Measurements from ENCODE around the gene MORC1.
A peak's percentile ranks its signal among the peaks of the same experiment; 100 is the strongest.

GRCh38 chr3:109081746-109082510, 36.0 kb downstream of the MORC1 start:
- TF ChIP-seq CTCF (conservative IDR thresholded peaks at IDR 0.05) = peak; percentile 88
- TF ChIP-seq ZFX (IDR thresholded peaks at IDR 0.05) = no peak
